Ammon's horn (tissue), 1 donor: Measurements from ENCODE around the gene CD180.

Experiments used
- DNase-seq: peaks from one replicate; pipeline ENCODE4 v3.0.0-alpha.2; 2016; ENCODE audit warnings: low spot score

CD180 gene

DNA sequence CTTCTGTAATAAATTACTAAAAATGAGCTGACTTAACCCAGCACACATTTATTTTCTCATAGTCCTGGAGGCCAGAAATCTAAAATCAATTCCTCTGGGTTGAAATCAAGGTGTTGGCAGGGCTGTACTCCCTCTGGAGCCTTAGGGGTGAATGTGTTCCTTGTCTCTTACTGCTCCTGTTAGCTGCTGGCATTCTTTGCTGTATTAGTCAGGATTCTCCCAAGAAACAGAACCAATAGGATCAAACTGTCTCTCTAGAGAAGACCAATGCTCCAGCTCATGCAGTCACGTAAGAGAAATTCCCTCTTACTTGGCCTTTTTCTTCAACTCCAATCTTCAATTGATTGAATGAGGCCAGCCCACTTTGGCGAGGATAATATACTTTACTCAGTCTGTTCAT is 15.3 kb upstream of the CD180 start:
- no peak for DNase-seq

DNA sequence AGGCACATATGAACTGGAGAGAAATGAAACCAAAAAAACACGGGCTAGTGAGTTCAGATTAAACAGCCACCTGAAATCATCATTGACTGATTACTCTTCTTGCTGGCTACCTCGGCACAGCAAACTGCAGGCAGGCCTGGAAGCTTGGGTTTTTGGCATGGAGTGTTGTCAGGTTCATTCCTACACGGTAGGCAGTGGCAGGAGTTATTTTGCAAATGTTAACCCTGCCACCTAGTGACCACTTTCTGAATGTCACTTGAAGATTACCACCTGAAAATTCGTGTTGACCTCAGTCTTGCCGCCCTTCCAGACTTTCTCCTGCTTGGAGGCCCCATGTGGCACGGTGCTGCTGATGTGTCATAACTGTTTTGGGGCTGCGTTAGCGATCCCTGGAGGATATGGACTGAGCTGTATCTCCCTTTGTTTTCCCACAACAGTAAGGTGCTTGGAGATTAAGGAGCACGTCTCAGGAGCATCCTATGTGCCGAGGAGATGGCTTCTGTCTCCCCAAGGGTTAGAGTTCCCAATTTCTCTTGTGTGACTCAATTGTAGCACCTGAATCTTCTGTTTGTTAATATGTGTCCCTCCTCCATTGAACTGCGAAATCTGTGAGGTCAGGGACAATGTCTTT is 12.7 kb upstream of the CD180 start:
- peak; percentile 88 for DNase-seq

DNA sequence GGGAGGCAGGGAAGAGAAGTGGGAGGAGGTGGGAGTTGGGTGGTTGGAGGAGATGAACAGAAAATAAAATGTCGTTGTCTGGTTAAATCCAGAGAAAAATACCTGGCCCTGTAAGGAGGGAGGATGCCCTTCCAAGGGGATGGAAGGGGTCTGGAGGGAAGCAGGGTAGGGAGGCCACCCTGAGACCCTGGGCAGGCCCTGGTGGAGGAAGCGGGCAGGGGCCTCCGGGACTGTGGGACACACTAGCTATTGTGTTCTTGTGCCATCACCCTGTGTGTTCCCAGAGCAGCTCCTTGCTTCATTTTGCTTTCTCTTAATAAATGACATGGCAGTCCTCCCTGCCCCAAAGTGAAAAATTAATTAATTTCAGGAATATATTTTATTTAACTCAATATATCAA is 11.8 kb upstream of the CD180 start:
- DNase-seq: no peak

DNA sequence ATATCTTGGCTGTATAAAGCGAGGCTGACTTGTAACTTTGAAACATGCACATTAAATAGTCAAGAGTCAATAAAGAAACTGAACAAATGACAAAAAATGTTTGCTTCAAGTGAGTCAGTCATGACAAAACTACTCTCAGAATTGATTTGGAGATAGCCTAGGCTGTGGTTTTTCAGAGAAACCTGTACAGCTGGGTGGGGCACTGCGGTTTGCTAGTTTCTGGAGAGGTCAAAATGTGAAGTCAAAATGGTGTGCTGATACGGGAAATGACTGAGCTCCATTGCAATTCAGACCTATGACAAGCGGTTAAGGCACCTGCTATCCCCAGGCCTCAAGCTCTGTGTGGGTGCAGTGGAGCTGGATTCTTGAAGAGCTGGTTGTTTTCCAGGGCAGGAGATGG is 10.3 kb upstream of the CD180 start:
- no peak for DNase-seq

DNA sequence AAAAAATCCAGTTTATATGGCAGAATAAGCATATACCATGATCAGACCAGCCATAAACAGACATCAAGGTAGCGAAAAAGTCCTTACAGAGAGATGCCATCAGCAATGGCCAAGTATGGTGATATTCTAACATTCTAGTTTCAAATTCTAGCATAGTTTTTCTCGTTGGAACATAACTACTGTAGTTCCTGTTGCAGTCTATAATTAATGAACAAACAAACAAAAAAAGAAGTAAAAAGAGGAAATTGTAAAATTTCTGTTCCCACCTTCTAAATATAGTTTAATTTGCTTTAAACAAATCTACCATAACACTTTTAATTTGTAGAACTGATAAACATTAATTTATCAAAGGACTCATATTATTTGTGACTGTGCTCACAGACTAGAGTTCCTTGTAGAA is 9.9 kb upstream of the CD180 start:
- no peak for DNase-seq

DNA sequence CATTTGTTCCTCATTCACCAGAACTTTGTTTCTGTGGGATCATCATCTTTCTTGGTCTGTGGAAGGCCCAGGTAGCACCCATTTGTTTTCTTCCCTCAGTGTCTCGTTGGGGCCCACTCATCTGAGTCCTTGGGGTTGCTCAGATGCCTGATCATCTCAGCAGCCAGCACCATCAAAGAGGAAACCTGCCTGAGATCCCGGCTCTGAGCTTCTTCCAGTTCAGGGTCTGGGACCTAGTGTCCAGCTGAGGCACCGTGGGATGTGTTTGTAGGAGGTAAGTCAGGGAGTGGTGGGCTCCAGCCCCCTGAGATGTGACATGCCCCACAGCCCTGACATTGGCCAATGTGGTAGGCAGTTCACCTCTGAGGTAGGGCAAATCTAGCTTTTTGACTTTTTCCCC is 9.4 kb upstream of the CD180 start:
- DNase-seq: no peak

DNA sequence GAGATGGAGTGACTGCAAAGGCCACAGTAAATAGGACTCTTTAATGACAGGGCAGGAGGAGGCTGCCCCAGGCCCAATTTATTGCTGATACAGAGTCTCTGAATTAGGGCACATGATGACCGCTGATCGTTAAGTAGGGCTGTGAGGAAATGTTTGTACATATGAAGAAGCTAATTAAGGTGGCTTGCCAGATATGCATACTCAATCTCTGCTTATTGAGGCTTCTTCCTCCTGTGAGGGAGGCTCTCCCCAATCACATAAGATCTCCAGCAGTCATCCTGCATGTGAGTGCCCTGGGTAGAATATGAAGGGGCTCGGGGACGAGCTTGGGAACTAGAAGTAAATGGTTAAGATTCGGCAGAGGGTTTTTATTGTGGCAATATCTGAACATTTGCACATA is 8.2 kb upstream of the CD180 start:
- no peak for DNase-seq

DNA sequence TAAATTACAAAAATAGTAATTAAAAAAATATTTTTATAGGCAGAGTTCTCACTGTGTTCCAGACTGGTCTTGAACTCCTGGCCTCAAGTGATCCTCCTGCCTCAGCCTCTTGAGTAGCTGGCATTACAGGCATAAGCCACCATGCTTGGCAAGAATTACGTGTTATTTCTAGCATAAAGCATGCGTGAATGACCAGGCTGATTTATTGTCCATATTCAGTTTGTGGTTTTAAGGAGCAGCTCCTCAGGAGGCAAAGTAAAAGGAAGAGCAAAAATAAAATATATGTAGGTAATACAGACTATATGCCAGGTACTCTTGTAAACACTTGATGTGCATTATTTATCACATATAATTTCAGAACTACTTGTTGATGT is 7.1 kb upstream of the CD180 start:
- DNase-seq: no peak

DNA sequence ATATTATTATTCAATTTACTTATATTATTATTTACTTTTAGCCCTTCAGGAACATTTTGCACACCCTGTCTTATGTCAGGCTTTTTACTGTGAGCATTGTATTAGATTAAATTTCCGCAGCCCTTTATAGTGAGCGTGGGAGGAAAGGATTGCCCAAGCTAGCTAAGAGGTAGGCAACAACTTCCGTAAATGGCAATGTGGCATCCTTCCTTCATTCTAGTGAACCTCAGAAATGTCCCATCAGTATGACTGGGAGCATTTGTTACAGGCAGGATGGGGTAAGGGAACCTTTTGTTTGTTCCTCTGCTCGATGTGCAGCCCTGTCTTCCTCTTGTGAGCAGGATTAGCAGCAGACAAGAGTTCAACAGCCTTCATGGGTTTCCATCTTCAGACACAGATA is 6.2 kb upstream of the CD180 start:
- DNase-seq: peak; percentile 59

DNA sequence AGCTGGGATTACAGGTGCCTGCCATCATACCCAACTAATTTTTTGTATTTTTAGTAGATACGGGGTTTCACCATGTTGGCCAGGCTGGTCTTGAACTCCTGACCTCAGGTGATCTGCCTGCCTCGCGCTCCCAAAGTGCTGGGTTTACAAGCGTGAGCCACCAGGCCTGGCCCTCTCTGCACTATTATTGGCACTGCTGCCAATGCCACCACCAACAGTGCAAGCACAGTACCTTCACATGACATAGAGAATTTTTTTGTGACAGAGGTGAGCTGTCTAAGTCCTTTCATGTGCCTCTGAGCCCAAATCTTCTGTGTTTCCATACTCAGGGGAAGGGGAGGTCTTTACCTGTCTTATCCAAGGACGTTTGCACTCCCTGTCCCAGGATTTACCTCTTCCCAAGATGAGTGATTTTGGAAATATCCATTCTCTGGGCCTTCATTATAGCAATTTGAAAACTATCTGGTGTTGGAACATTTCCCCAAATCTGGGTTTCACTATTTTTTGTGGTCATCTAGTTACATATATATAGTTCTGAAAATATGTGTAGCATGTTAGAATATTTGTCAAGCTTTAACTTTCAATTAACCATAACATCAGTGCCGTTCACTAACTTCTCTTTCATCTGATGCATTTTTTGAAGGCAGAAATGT is 5.4 kb upstream of the CD180 start:
- no peak for DNase-seq

DNA sequence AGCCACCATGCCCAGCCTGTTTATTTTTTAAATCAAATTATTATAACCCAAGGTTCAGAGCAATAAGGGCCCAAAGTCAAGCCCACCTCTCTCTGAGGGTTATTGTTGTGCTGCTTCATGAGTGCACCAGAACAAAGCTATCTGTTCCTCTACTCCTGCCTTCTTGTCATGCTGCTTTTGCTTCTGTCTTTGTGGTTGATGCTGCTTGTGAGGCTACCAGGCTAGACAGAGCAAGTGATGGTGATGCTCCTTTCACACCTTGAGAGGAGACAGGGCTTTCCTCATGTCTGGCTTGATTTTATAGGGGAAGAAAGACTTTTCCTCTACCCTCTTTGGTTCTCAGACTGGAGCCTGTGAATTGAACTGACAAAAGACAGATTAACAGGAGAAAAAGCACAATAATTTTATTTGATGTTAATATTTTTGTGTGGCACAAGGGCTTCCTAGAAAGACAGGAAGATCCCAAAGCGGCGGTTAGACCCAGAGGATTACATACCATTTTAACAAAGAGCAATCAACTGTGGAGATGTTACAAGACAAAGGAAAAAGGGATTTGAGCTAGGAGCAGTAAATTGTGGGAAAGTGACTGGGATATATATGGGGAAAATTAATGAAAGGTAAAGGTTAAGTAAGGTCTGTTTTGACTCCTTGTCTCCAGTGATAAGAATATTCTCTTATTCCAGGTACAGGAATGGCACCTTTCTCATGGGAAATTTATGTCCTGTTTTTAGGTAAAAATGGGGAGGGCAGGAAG is 4.4 kb upstream of the CD180 start:
- DNase-seq: no peak

DNA sequence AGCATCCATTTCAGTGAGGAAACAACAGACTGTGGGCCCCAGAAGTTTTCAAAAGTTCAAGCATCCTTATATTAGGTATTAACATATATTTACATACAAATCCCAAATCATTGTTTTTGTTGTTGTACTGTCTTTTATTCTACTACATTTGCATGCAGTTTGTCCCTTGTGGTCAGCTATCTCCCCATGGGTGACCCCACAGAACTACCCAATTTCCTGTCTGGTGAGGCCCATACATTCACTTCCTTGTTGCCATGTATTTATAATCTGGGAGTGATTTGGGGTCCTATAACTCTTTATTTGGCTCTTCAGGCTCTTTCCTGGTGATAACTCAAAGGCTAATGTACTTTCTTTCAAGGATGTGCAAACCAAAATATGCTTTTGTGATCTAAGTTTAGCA is 3.3 kb upstream of the CD180 start:
- DNase-seq: no peak

DNA sequence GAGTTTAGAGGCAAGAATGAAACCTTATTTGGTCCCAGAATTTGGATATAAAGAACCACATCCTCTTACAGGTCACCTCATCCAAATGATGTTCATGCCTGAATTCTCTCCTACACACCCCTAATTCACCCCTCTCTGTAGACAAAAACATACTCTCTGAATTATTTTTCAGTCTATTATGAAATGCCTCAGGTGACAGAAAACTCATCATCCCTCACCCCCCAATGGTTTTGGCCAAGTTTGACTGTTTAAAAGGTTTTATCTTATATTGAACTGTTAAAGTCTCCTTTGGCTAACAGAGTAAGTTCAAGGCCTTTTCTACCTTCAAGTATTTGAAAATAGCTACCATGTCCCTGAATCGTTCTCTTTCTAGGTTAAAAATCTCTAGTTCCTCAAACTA is 2.3 kb upstream of the CD180 start:
- no peak for DNase-seq

DNA sequence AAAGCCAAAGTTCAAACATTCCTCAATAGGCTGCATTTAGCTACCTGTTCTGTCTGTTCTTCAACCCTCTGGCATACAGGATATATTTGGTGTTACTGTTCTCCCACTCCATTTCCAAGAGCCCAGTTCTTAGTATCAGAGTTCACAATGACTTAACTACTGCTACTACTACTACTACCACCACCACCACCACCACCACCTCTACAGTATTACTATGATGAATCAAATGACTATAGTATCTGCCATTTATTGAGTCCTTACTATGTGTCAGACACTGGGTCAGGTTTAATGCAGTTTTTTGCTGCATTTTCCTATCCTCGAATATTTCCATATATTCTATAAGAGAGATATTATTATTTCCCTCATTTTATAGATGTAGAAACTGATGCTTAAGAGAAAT is 937 bp upstream of the CD180 start:
- no peak for DNase-seq

DNA sequence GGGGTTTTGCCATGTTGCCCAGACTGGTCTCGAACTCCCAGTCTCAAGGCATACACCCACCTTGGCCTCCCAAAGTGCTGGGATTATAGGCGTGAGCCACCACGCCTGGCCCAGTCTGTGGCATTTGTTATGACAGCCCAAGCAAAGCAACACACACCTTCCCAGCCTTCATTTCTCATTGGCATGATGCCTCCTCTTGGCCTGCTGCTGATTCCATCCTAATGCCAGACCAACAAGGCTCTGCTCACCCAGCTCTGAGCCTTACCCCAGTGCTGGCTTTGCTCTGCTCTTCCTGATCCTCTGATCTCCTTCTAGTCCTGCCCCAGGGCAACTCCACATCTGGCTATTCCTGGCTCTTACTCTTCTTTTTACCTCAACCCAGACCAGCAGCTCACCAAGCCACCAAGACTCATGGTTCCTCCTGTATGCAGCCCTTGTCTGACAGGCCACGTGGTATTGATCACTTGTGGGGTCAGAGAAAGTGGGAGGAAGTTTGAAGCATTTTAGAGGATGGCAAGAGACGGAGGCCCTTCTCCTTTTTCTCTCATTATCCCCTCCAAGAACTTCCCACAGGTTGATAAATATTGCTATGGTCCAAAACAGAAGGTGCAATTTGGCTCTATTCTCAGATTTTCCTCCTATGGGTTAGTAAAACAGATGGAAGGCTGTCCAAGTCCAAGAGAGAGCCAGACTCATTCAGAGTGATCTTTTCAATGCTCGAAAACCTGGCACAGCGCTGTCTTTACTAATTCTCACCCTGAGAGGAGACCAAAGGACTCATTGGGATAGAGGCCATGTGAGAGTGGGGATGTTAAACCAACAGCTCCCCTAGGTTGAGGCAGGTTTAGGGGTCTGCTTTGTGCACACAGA is 958 bp downstream of the CD180 start:
- DNase-seq: no peak

DNA sequence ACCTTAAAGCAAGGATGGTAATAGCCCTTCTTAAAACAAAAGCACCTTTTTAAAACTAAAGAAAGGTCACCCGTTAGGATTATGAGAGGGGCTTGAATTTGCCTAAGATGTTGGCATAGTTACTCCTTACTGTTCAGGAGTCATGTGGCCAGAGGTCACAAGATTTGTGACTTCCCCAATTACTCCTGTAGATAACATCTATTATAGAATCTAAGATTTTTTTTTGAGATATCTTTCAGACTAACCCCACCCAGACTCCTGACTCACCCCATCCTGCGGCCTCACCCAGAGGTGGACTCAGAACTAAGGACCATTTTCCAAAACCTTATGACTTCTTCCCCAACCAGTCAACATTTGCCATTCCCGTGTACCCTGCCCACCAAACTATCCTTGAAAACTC is 2.4 kb downstream of the CD180 start:
- no peak for DNase-seq

DNA sequence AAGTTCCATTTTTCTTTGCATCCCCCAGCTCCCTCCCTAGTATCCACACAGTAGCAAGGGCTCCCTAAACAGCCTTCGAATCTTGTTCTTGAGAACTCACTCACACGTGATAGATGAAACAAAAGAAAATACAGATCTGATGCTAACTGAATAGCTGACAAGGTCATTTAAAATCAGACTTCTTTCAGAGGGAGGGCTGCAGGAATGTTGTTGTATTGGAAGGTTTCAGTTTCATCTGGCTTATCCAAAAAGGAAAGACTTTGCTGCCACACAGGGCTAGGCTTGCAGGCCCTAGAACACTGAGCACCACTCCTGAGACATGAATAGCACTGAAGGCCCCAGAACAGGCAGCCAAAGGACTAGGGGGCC is 3.2 kb downstream of the CD180 start:
- DNase-seq: no peak

DNA sequence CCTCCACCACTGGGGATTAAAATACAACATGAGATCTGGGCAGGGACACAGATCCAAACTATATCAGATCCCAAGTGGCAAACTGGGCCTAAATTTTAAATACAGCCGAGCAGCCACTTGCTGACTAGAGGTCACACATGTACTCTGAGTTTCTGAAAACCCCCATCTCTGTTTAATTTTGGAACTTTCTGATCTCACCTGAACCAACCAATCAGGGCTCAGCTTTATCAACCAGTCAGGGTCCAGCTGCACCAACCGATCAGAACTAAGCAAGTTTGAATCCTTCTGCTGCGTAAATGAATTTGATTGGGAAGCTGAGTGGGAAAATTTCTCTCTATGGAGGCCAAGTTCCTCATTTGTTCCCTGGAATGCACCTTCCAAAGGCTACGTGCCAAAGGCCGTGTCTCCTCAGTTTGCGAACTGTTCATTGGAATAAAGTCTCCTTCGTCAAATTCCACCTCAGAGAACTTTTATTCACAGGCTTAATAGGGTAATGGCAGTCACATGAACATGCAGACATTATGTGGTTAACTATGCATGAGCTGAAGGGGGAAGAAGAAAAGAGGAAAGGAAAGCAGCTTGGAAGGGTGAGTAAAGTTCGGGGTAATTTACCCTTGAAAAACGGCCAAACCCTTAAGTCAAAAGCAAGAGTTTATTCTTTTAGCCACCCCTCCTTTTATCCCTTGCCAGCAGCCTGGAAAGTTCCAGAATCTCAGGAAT is 3.7 kb downstream of the CD180 start:
- peak; percentile 56 for DNase-seq

DNA sequence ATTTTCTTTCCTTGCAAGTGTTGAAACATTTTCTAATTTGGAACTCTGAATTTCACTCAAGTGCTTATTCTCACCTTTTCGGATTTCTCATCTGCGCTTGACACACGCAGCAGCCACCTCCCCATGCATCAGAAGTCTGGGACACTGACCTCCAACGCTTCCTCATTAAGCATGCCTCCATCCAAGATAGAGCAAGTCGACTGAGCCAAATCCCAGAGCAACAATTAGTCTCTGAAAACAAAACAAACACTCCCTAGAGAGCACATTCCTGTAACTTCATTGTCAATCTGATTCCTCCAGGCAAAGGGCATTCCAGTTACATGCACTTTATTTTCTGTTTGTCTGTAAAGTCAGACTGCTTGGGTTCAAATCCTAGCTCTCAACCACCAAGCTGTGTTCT is 5.7 kb downstream of the CD180 start:
- no peak for DNase-seq

DNA sequence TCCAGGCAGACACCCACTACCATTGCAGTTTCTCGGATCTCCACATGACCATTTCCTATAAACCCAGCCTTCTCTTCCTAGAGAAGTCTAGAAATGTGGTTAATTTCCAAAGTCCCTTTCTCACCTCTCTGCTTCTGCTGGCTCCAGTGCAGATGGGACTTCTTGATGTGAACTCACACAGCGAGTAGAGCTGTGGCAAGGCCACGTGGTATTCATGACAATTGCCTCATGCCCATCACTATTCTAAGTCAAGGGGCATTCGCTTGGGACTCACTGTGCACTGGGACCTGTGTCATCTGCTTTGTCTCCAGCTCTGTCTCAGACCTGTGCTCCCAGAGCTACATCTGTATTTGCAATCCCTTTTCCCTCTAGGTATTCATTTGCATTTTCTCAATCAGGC is 6.2 kb downstream of the CD180 start:
- DNase-seq: no peak

DNA sequence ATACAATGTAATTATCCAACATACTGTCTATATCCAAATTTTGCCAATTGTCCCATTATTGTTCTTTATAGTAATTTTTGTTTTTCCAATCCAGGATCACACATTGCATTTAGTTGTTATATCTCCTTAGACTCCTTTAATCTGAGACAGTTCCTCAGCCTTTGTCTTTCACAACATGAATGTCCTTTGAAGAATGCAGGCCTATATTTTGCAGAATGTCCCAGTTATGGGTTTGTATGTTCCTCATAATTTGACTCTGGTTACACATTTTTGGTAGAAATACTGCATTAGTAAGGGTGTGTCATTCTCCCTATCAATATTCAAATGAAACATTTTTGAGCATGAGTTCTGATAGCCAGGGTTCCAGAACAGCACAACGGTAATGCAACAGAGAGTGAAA is 6.7 kb downstream of the CD180 start:
- DNase-seq: no peak

DNA sequence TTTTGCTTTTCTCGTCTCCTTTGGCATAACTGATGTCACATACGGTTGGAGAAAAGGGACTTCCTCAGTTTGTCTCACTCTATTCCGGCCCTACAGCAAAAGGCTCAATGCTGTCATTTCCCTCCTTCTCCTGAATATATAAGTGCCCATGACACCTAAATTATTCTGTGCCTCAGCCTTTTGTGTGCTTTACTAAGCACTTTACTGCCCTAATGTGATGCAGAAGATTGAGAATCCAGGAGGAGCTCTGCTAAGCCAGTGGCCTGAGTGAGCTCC is 7.6 kb downstream of the CD180 start:
- no peak for DNase-seq
